HEK293 (cell line): ENCODE data around the gene TTC33.

Source experiments
- HOXC10 ChIP-seq: sonication (generic); formaldehyde crosslinking; IDR thresholded peaks from 2 replicates; pipeline ENCODE4 v1.8.1; 2023; ENCODE audit warnings: mild to moderate bottlenecking, missing genetic modification reagents
- KLF16 ChIP-seq: fragments of 450-650 bp; formaldehyde crosslinking; IDR thresholded peaks from 2 replicates; pipeline ENCODE4 v1.5.1; 2017; ENCODE audit warnings: missing biosample characterization, missing genetic modification characterization
- TRIM28 ChIP-seq: IDR thresholded peaks from 2 replicates; pipeline ENCODE4 v1.6.1; 2011; ENCODE audit warnings: low read length, control low read depth, borderline replicate concordance
- ZNF248 ChIP-seq: fragments of 450-650 bp; formaldehyde crosslinking; IDR thresholded peaks from 2 replicates; pipeline ENCODE4 v1.5.1; 2017; ENCODE audit warnings: missing biosample characterization, missing genetic modification characterization
- ZNF274 ChIP-seq, 2 experiments: fragments of 200-500 bp in 1 of 2; fragments of 450-650 bp in 1 of 2; sonication (Bioruptor generic) in 1 of 2; formaldehyde crosslinking in 1 of 2; IDR thresholded peaks; 2 replicates each; pipeline versions ENCODE4 v1.5.1 to v1.6.1; 2014 to 2016; ENCODE audit warnings: borderline replicate concordance in 1 of 2, inconsistent platforms in 1 of 2, low read length in 1 of 2, missing biosample characterization in 1 of 2, missing genetic modification characterization in 1 of 2
- ZNF324 ChIP-seq: fragments of 450-650 bp; formaldehyde crosslinking; IDR thresholded peaks from 2 replicates; pipeline ENCODE4 v1.5.1; 2016; ENCODE audit warnings: missing biosample characterization, missing genetic modification characterization
- ZNF423 ChIP-seq: fragments of 450-650 bp; formaldehyde crosslinking; IDR thresholded peaks from 2 replicates; pipeline ENCODE4 v1.5.1; 2016; ENCODE audit warnings: missing biosample characterization, missing genetic modification characterization
- ZNF501 ChIP-seq: fragments of 450-650 bp; formaldehyde crosslinking; IDR thresholded peaks from 2 replicates; pipeline ENCODE4 v1.5.1; 2016; ENCODE audit warnings: missing biosample characterization, missing genetic modification characterization
- ZNF776 ChIP-seq: fragments of 450-650 bp; formaldehyde crosslinking; IDR thresholded peaks from 2 replicates; pipeline ENCODE4 v1.5.0; 2017; ENCODE audit warnings: missing biosample characterization, missing genetic modification characterization, borderline replicate concordance
- TF ChIP-seq, protein P1 (sequence below): fragments of 450-650 bp; formaldehyde crosslinking; IDR thresholded peaks from 2 replicates; pipeline ENCODE4 v1.5.1; 2016; ENCODE audit warnings: missing biosample characterization, missing genetic modification characterization
- TF ChIP-seq, protein P2 (sequence below): fragments of 450-650 bp; formaldehyde crosslinking; IDR thresholded peaks from 2 replicates; pipeline ENCODE4 v1.5.1; 2016; ENCODE audit warnings: missing biosample characterization, missing genetic modification characterization
- TF ChIP-seq, protein P3 (sequence below): fragments of 450-650 bp; formaldehyde crosslinking; IDR thresholded peaks from 2 replicates; pipeline ENCODE4 v1.5.1; 2016; ENCODE audit warnings: missing biosample characterization, missing genetic modification characterization
- TF ChIP-seq, protein P4 (sequence below): sonication (generic); formaldehyde crosslinking; IDR thresholded peaks from 2 replicates; pipeline ENCODE4 v1.8.1; 2022; ENCODE audit warnings: mild to moderate bottlenecking, moderate library complexity, missing genetic modification reagents

DNA sequence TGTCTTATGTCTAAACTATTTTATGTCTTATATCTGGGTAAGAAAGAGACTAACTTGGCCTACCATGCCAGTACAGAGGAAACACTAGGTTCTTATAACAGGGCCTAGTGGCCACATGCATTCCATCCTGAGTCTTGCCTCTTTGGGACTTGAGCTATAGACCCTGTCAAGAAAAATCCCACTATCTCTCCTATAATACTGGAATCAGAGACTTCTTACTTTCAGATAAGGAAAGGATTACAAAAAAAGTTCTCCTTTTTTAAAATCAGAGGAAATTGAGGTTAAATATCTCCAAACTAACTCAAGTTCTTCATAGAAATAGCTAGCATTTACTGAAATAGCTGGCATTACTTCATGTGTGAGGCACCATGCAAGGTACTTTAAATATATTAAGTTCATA is 41.8 kb downstream of the TTC33 start:
- TF ChIP-seq, protein P1, sequence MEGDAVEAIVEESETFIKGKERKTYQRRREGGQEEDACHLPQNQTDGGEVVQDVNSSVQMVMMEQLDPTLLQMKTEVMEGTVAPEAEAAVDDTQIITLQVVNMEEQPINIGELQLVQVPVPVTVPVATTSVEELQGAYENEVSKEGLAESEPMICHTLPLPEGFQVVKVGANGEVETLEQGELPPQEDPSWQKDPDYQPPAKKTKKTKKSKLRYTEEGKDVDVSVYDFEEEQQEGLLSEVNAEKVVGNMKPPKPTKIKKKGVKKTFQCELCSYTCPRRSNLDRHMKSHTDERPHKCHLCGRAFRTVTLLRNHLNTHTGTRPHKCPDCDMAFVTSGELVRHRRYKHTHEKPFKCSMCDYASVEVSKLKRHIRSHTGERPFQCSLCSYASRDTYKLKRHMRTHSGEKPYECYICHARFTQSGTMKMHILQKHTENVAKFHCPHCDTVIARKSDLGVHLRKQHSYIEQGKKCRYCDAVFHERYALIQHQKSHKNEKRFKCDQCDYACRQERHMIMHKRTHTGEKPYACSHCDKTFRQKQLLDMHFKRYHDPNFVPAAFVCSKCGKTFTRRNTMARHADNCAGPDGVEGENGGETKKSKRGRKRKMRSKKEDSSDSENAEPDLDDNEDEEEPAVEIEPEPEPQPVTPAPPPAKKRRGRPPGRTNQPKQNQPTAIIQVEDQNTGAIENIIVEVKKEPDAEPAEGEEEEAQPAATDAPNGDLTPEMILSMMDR = no peak
- no peak for TF ChIP-seq ZNF324 (tag by site-specific recombination)
- TF ChIP-seq ZNF274 (IDR thresholded peaks at IDR 0.05; ENCODE audit: low read length) = no peak
- TF ChIP-seq ZNF274 (tag by site-specific recombination; IDR thresholded peaks at IDR 0.05; ENCODE audit: borderline replicate concordance) = no peak
- TF ChIP-seq ZNF248 (tag by site-specific recombination) = no peak
- TF ChIP-seq ZNF776 (tag by site-specific recombination) = no peak
- TF ChIP-seq HOXC10 (CRISPR knock-in tag) = no peak
- no peak for TF ChIP-seq ZNF501
- TF ChIP-seq, protein P2, sequence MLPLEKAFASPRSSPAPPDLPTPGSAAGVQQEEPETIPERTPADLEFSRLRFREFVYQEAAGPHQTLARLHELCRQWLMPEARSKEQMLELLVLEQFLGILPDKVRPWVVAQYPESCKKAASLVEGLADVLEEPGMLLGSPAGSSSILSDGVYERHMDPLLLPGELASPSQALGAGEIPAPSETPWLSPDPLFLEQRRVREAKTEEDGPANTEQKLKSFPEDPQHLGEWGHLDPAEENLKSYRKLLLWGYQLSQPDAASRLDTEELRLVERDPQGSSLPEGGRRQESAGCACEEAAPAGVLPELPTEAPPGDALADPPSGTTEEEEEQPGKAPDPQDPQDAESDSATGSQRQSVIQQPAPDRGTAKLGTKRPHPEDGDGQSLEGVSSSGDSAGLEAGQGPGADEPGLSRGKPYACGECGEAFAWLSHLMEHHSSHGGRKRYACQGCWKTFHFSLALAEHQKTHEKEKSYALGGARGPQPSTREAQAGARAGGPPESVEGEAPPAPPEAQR (tag by site-specific recombination) = no peak
- TF ChIP-seq TRIM28 = no peak
- TF ChIP-seq, protein P3, sequence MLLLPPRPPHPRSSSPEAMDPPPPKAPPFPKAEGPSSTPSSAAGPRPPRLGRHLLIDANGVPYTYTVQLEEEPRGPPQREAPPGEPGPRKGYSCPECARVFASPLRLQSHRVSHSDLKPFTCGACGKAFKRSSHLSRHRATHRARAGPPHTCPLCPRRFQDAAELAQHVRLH (tag by site-specific recombination) = no peak
- TF ChIP-seq, protein P4, sequence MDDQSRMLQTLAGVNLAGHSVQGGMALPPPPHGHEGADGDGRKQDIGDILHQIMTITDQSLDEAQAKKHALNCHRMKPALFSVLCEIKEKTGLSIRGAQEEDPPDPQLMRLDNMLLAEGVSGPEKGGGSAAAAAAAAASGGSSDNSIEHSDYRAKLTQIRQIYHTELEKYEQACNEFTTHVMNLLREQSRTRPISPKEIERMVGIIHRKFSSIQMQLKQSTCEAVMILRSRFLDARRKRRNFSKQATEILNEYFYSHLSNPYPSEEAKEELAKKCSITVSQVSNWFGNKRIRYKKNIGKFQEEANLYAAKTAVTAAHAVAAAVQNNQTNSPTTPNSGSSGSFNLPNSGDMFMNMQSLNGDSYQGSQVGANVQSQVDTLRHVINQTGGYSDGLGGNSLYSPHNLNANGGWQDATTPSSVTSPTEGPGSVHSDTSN (CRISPR knock-in tag) = no peak
- TF ChIP-seq ZNF423 (tag by site-specific recombination) = no peak
- TF ChIP-seq KLF16 = no peak
